Measurements from ENCODE around the gene FBXL19. TPM values are rescaled to one million over a fixed set of nuclear protein-coding genes. Genes with fewer than 3 reads are reported as not detected.

Gene FBXL19
- total and polyA plus RNA-seq, 8 donors = 11.2 to 26.8 (median 19.5) TPM

- Histone ChIP-seq H3K27ac (peak overlapping the region; percentile 98), H3K27me3 (no peaks in the 10 kb centered on the region), H3K4me3 (peak overlapping the region; percentile 60 to 73), H3K4me1 (peaks cover 2 to 21% of the 10 kb centered on the region in 2 donors), H3K36me3 (peaks cover 0 to 13% of the 10 kb centered on the region in 2 donors), H3K9me3 (no peaks in the 10 kb centered on the region)
- TF ChIP-seq CTCF (IDR thresholded peaks at IDR 0.05) = no peak
- intact Hi-C loops (cut with DNase I) = no loop called here
- DNase-seq = peak; percentile 100
- peak; percentile 86 for ATAC-seq
Measured at GRCh38 chr16:30922420-30922959, 882 bp upstream of the FBXL19 start.

- ATAC-seq = peak; percentile 84
Measured at GRCh38 chr16:30922960-30923535, 324 bp upstream of the FBXL19 start.

GRCh38 chr16:30924076-30924912, 922 bp downstream of the FBXL19 start:
- H3K36me3 ChIP-seq = peaks cover 0 to 27% of the 10 kb centered on the region in 2 donors
- H3K4me3 ChIP-seq = peak overlapping the region; percentile 64 to 73
- intact Hi-C loops (cut with DNase I) = no loop called here
- DNase-seq (peak in 2 of 4 donors; percentile 41 to 86), ATAC-seq (no peak)
- TF ChIP-seq CTCF (IDR thresholded peaks at IDR 0.05) = no peak
- H3K4me1 ChIP-seq = peaks cover 2 to 21% of the 10 kb centered on the region in 2 donors
- H3K9me3 ChIP-seq = no peaks in the 10 kb centered on the region
- peak overlapping the region; percentile 33 to 53 for H3K27ac ChIP-seq
- no peaks in the 10 kb centered on the region for H3K27me3 ChIP-seq

More at GRCh38 chr16:30922960-30923535, 324 bp upstream of the FBXL19 start:
- Histone ChIP-seq H3K4me3 (peak overlapping the region; percentile 64 to 73), H3K9me3 (no peaks in the 10 kb centered on the region), H3K4me1 (peaks cover 2 to 21% of the 10 kb centered on the region in 2 donors), H3K36me3 (peaks cover 0 to 16% of the 10 kb centered on the region in 2 donors), H3K27me3 (no peaks in the 10 kb centered on the region), H3K27ac (peak overlapping the region; percentile 98)
- DNase-seq = peak; percentile 99 to 100 (median 100)
- no peak for TF ChIP-seq CTCF (IDR thresholded peaks at IDR 0.05)
- intact Hi-C loops (cut with DNase I) = no loop called here

GRCh38 chr16:30924913-30925631, 1.7 kb downstream of the FBXL19 start:
- H3K4me3 ChIP-seq = peak overlapping the region in 1 of 2 donors; percentile 73
- peak overlapping the region in 1 of 2 donors; percentile 53 for H3K27ac ChIP-seq
- H3K9me3 ChIP-seq = no peaks in the 10 kb centered on the region
- peaks cover 0 to 33% of the 10 kb centered on the region in 2 donors for H3K36me3 ChIP-seq
- ATAC-seq (no peak), DNase-seq (no peak)
- peaks cover 2 to 21% of the 10 kb centered on the region in 2 donors for H3K4me1 ChIP-seq
- intact Hi-C loops (cut with DNase I) = no loop called here
- no peak for TF ChIP-seq CTCF (IDR thresholded peaks at IDR 0.05)
- H3K27me3 ChIP-seq = no peaks in the 10 kb centered on the region

Data from left lung (tissue), 10 donors.